Activated CD8-positive, alpha-beta memory T cell treated with anti-CD3 and anti-CD28 coated beads, Interleukin-2, amount 50 U/mL, for 1 hour (primary cell): ENCODE results near the gene MROH8.
"Not testable (repeated sequence)": the region's sequence is repeated elsewhere in the genome, so short reads cannot be mapped to it uniquely, and the experiment has no call there.

Experiments
- DNase-seq: peaks from one replicate; pipeline ENCODE4 v3.0.0-alpha.2; 2020; ENCODE audit errors: extremely low read depth

Gene MROH8

DNA sequence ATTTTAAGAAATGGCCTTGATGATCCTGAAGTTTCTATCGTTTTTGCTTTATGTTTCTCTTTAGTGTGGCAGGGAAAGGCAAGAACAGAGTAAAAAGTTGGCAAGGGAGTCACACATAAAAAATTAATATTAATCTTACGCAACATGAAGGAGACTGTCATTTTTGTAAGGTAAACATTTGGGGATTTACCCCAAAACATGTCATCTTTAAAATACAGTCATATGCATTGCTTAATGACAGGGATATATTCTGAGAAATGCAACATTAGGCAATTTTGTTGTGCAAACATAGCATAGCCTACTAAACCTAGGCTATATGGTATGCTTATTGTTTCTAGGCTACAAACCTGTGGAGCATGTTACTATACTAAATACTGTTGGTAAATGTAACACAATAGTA is 88.9 kb downstream of the MROH8 start:
- no peak for DNase-seq

DNA sequence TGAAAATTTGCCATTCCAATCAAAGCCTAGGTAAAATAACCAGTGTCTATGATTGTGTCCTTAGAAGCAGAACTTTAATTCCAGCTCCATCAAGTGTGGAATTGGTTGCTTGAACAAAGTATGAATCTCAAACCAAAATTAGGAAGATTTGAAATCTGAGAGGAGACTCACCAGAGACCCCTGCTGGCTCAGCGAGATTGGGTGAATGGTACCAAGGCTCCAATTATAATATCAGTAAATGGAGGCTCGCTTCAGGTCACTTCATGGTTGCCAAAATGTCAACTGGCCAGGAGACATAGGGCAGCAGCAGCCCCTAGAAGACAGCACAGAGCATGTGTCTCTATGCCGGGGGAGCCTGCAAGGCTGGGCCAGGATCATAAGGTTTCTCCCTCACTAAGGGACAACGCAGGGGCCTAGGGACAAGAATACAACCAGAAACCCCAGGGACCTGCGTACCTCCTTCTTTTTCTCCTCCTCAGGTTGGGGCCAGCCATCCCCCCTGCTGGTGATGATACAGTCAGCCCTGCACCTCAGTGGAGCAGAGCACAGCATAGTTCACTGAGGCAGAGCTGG is 97.5 kb downstream of the MROH8 start:
- no peak for DNase-seq

DNA sequence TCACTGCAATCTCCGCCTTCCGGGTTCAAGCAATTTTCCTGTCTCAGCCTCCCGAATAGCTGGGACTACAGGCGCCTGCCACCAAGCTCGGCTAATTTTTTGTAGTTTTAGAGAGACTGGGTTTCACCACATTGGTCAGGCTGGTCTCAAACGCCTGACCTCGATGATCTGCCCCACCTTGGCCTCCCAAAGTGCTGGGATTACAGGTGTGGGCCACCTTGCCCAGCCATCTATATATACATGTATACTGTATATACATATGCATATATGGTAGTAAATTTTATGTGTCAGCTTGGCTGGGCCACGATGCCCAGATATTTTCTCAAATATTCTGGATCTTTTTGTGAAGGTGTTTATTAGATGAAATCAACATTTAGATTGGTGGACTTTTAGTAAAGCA is 102.3 kb downstream of the MROH8 start:
- DNase-seq, result no peak

DNA sequence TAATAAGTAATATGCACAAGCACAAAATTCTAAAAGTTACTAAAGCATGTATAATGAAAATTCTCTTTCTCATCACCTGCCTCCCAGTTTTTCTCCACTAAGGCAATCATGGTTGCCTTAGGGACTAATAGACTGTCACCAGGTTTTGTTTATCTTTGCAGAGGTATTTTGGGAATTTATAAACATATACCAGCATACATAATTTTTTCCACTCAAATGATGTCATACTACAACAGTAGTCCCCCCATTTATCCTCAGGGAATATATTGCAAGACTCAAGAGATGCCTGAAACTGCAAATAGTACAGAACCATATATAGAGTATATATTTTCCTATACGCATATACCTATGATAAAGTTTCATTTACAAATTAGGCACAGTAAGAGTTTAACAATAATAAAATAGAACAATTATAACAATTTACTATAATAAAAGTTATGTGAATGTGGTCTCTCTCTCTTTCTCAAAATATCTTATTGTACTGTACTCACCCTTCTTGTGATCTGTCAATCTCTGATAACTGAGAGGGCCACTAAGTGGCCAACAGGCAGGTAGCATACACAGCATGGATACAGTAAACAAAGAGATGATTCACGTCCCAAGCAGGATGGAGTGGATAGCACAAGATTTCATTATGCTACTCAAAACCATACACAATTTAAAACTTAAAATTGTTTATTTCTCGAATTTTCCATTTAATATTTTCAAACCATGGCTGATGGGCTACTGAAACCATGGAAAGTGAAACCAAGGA is 103.2 kb downstream of the MROH8 start:
- no peak for DNase-seq

DNA sequence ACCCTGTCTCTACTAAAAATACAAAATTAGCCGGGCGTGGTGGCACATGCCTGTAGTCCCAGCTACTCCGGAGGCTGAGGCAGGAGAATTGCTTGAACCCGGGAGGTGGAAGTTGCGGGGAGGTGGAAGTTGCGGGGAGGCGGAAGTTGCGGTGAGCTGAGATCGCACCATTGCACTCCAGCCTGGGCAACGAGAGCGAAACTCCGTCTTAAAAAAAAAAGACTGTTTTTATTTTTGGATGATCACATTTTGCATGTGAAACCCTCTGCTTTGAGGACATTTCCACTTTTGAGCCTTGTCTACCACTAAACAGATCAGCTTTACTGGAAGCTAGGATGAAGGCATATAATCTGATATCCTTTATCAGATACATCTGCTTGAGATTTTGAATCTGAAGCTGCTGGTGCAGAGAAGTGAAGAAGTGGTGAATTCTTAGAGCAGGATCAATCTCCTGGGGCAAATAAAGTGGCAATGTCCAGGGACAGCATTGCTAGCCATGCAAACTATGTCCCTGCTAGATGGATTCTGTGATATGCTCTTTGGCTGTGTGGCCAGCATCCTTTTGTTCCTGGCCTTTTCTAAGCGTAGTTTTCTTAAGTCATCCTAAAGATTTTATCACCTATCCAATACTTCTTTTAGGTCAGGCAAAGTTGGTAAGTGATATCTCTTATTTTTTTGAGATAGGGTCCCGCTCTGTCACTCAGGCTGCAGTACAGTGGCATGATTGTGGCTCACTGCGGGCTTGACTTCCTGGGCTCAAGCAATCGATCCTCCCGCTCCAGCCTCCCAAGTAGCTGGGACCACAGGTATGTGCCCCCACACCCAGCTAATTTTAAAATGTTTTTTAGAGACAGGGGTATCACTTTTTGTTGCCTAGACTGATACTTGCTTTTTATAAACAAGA is 106.8 kb downstream of the MROH8 start:
- no peak for DNase-seq

DNA sequence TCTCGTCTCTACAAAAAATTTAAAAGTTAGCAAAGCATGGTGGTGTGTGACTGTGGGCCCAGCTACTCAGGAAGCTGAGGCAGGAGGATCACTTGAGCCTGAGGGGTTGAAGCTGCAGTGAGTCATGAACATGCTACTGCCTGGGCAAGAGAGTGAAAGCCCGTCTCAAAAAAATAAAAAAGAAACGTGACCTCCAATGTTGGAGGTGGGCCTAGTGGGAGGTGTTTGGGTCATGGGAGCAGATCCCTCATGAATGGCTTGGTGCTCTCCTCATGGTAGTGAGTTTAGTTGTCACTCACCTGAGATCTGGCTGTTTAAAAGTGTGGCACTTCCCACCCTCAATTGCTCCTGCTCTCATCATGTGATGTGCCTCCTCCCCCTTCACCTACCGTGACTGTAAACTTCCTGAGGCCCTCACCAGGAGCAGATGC is 107.9 kb downstream of the MROH8 start:
- DNase-seq, result no peak

DNA sequence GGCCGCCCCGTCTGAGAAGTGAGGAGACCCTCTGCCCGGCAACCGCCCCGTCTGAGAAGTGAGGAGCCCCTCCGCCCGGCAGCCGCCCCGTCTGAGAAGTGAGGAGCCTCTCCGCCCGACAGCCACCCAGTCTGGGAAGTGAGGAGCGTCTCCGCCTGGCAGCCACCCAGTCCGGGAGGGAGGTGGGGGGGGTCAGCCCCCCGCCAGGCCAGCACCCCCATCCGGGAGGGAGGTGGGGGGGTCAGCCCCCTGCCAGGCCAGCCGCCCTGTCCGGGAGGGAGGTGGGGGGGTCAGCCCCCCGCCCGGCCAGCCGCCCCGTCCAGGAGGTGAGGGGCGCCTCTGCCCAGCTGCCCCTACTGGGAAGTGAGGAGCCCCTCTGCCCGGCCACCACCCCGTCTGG is 109.8 kb downstream of the MROH8 start:
- not testable (repeated sequence) for DNase-seq

DNA sequence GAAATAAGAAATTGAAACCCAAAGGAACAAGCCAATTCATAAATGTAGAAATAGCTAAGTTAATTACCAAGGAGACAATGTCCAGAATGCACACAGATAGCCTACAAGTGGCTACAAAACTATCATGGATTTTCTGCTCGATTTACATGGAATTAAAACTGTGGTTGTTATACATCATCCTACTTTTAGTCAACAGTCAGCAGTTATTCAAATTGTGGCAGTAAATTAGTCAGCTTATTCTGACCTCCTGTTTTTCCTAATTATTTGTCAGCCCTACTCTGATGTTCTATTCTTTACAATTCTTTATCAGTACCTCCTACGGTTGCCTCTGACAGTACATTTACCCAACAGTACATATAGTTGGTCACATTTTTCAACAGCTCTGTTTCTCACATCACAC is 113.2 kb downstream of the MROH8 start:
- no peak for DNase-seq

DNA sequence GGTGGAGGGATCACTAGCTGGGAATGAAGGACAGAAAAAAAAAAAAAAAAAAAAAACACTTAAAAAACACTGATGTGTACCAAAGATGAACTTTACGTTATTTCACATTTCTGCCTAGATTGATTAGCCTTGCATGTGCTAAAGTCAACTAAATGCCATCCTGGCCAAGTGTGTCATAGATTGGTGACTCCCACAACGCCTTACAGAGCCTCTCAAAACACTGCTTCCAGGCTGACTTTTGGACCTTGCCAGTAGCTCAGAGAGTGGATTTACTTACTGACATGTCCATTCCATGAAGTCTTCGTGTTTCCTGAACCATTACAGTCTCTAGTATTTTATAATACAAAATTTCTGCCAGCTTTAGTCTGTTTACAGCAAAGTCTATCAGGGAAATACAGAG is 124.1 kb downstream of the MROH8 start:
- DNase-seq, result no peak

DNA sequence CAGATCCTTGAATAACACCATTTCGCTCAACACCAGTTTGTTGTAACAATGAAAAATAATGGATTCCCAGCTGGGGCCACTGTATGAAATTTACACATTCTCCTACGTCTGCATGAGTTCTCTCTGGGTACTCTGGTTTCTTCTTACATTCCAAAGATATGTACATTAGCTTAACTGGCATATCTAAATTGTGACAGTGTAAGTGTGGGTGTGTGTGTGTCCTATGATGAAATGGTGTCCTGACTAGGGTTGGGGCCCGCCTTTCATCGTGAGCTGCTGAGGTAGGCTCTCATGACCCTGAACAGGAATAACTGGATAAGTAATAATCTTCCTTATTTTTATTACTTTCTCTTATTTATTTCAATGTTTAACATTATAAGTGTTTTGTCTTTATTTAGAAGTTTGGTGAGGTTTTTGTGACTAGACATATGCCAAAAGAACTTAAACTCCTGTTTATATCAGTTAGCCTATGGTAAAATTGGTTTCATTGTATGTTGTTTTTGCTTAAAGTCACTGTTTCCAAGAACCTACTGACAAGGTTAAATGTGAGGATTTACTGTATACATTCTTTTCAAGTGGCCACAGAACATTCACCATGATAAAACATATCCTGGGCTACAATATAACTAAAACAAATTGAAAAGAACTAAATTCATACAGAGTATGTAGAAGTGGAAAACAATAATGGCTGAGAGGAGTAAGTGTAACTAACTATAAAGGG is 126.0 kb downstream of the MROH8 start:
- DNase-seq, result no peak
